T-helper 1 cell (primary cell): ENCODE data around the gene GP5.

Experiments used
- DNase-seq, 5 donors: peaks; one replicate each; pipeline ENCODE4 v3.0.0-alpha.2; 2012 to 2020

GP5 gene

GRCh38 chr3:194346621-194347020 is 52.4 kb downstream of the GP5 start:
- no peak for DNase-seq

- no peak for DNase-seq
Observed at GRCh38 chr3:194346035-194346434, 53.0 kb downstream of the GP5 start.
